Fibroblast of pulmonary artery (primary cell): Measurements from ENCODE around the gene TCOF1.

Experiments
- DNase-seq: peaks from one replicate; pipeline ENCODE4 v3.0.0-alpha.2; 2010; ENCODE audit warnings: low read depth
- H3K4me3 ChIP-seq: replicated peaks from 2 replicates; pipeline ENCODE4 v1.5.1; 2011; ENCODE audit warnings: low read depth, mild to moderate bottlenecking, control low read depth, low read length, moderate library complexity
- CTCF ChIP-seq: IDR thresholded peaks from 2 replicates; pipeline ENCODE4 v1.5.1; 2011; ENCODE audit warnings: mild to moderate bottlenecking, control low read depth, low read length, inconsistent platforms; ENCODE audit errors: missing control alignments

Gene TCOF1

GRCh38 chr5:150340614-150341255 is 16.8 kb upstream of the TCOF1 start:
- H3K4me3 ChIP-seq: no peak overlapping the region
- DNase-seq: no peak
- TF ChIP-seq CTCF: no peak

GRCh38 chr5:150341331-150341730 is 16.2 kb upstream of the TCOF1 start:
- DNase-seq: no peak
- no peak for TF ChIP-seq CTCF
- H3K4me3 ChIP-seq: no peak overlapping the region

GRCh38 chr5:150341989-150342388 is 15.5 kb upstream of the TCOF1 start:
- H3K4me3 ChIP-seq: no peak overlapping the region
- TF ChIP-seq CTCF: no peak
- DNase-seq: no peak

- DNase-seq: no peak
- no peak overlapping the region for H3K4me3 ChIP-seq
- TF ChIP-seq CTCF: no peak
Measured at GRCh38 chr5:150342583-150342982, 14.9 kb upstream of the TCOF1 start.

- TF ChIP-seq CTCF: no peak
- no peak overlapping the region for H3K4me3 ChIP-seq
- DNase-seq: no peak
Measured at GRCh38 chr5:150343994-150344631, 13.4 kb upstream of the TCOF1 start.

- TF ChIP-seq CTCF: no peak
- no peak for DNase-seq
- no peak overlapping the region for H3K4me3 ChIP-seq
Measured at GRCh38 chr5:150345716-150346115, 11.8 kb upstream of the TCOF1 start.

- TF ChIP-seq CTCF: no peak
- no peak overlapping the region for H3K4me3 ChIP-seq
- no peak for DNase-seq
Measured at GRCh38 chr5:150346592-150346991, 10.9 kb upstream of the TCOF1 start.
